Astrocyte of the cerebellum (primary cell): Measurements from ENCODE around the gene POLR3B.

ENCODE experiments used
- DNase-seq: peaks from one replicate; pipeline ENCODE4 v3.0.0-alpha.2; 2011; ENCODE audit warnings: low read depth
- H3K4me3 ChIP-seq: 2 replicates; pipeline ENCODE4 v1.5.1; 2011; ENCODE audit warnings: mild to moderate bottlenecking, low read depth, low read length, moderate library complexity
- CTCF ChIP-seq: IDR thresholded peaks from 2 replicates; pipeline ENCODE4 v1.5.1; 2012; ENCODE audit warnings: low read length, low read depth, moderate library complexity, mild to moderate bottlenecking; ENCODE audit errors: missing control alignments
- in situ Hi-C: cut with HindIII; loops from 2 replicates; pipeline ENCODE4 v1.10.0; 2017; ENCODE audit warnings: low sequenced_read_pairs

POLR3B gene

GRCh38 chr12:106409878-106410277 is 52.3 kb downstream of the POLR3B start:
- TF ChIP-seq CTCF, result no peak
- DNase-seq, result no peak
- in situ Hi-C loops, result no loop called here
- no peak overlapping the region for H3K4me3 ChIP-seq

GRCh38 chr12:106412563-106412962 is 55.0 kb downstream of the POLR3B start:
- no peak for TF ChIP-seq CTCF
- H3K4me3 ChIP-seq, result no peak overlapping the region
- in situ Hi-C loops, result no loop called here
- no peak for DNase-seq

GRCh38 chr12:106415134-106415533 is 57.6 kb downstream of the POLR3B start:
- in situ Hi-C loops, result no loop called here
- H3K4me3 ChIP-seq, result no peak overlapping the region
- no peak for TF ChIP-seq CTCF
- DNase-seq, result peak; percentile 11

- DNase-seq, result peak; percentile 69
- TF ChIP-seq CTCF, result no peak
- in situ Hi-C loops, result no loop called here
Measured at GRCh38 chr12:106416273-106416672, 58.7 kb downstream of the POLR3B start.

GRCh38 chr12:106417926-106418910 is 60.7 kb downstream of the POLR3B start:
- no peak overlapping the region for H3K4me3 ChIP-seq
- DNase-seq, result peak; percentile 81
- TF ChIP-seq CTCF, result no peak
- in situ Hi-C loops, result no loop called here

More at GRCh38 chr12:106416273-106416672, 58.7 kb downstream of the POLR3B start:
- no peak overlapping the region for H3K4me3 ChIP-seq

GRCh38 chr12:106418970-106419369 is 61.4 kb downstream of the POLR3B start:
- no peak for DNase-seq
- in situ Hi-C loops, result no loop called here
- TF ChIP-seq CTCF, result no peak
- H3K4me3 ChIP-seq, result no peak overlapping the region
